CD4-positive, alpha-beta T cell treated with Interferon alpha-2 for 1 hour (primary cell): Measurements from ENCODE around the gene IVD.

Source experiments
- DNase-seq, 2 donors: peaks; one replicate each; pipeline ENCODE4 v3.0.0-alpha.2; 2020 to 2022

Gene IVD

GRCh38 chr15:40460404-40460803, 54.8 kb downstream of the IVD start:
- no peak for DNase-seq

GRCh38 chr15:40461958-40462357, 56.4 kb downstream of the IVD start:
- no peak for DNase-seq

- no peak for DNase-seq
Measured at GRCh38 chr15:40463279-40463678, 57.7 kb downstream of the IVD start.

GRCh38 chr15:40463886-40464545, 58.4 kb downstream of the IVD start:
- no peak for DNase-seq

- no peak for DNase-seq
Measured at GRCh38 chr15:40464595-40465185, 59.1 kb downstream of the IVD start.

- no peak for DNase-seq
Measured at GRCh38 chr15:40465939-40466338, 60.3 kb downstream of the IVD start.

GRCh38 chr15:40466426-40467260, 61.0 kb downstream of the IVD start:
- DNase-seq, result no peak

GRCh38 chr15:40467261-40467615, 61.6 kb downstream of the IVD start:
- no peak for DNase-seq

GRCh38 chr15:40468898-40469331, 63.3 kb downstream of the IVD start:
- DNase-seq, result no peak

- DNase-seq, result no peak
Measured at GRCh38 chr15:40469776-40470390, 64.3 kb downstream of the IVD start.

- DNase-seq, result peak; percentile 43 to 74
Measured at GRCh38 chr15:40470423-40471104, 65.0 kb downstream of the IVD start, which contains the start of gene CHST14. CHST14 (plus strand) TSS chr15:40470984; CDS start chr15:40471214, 230 bp downstream.
